Measurements from ENCODE around the gene CCDC13. TPM values are rescaled to one million over a fixed set of nuclear protein-coding genes. Genes with fewer than 3 reads are reported as not detected.

CCDC13 gene
- total RNA-seq, 6 experiments from 2014 or later = 0.17 to 0.47 (median 0.30) TPM; not detected in 2

DNA sequence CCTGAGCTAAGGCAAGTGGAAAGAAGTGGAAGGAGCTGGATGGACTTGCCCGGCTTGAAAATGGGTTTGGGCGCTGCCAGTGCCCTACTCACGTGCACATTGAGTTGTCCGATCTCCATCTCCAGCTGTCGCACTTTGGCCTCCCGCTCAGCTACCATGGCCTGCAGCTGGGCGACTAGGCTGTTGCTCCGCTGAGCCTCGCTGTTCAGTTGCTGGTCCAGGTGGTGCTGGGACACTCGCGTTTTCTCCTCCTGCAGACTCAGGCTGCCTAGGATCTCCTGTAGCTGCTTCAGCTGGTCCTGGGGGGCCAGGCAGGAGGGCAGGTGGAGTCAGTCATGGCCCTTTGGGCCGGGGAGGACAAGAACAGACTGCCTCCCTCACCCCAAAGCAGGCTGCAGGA is 37.4 kb downstream of the CCDC13 start:
- Mint-ChIP-seq H3K27me3 (ENCODE audit: insufficient read depth) (peaks cover 25% of the 10 kb centered on the region), H3K4me1 (ENCODE audit: low read depth) (no peaks in the 10 kb centered on the region), H3K9me3 (no peaks in the 10 kb centered on the region; the same call in 1 of the 2 replicates), H3K36me3 (ENCODE audit: low read depth) (no peaks in the 10 kb centered on the region), H3K27ac (no peak overlapping the region), H3K4me3 (no peak overlapping the region)
- DNase-seq = no peak
- TF ChIP-seq, protein P1, sequence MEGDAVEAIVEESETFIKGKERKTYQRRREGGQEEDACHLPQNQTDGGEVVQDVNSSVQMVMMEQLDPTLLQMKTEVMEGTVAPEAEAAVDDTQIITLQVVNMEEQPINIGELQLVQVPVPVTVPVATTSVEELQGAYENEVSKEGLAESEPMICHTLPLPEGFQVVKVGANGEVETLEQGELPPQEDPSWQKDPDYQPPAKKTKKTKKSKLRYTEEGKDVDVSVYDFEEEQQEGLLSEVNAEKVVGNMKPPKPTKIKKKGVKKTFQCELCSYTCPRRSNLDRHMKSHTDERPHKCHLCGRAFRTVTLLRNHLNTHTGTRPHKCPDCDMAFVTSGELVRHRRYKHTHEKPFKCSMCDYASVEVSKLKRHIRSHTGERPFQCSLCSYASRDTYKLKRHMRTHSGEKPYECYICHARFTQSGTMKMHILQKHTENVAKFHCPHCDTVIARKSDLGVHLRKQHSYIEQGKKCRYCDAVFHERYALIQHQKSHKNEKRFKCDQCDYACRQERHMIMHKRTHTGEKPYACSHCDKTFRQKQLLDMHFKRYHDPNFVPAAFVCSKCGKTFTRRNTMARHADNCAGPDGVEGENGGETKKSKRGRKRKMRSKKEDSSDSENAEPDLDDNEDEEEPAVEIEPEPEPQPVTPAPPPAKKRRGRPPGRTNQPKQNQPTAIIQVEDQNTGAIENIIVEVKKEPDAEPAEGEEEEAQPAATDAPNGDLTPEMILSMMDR (IDR thresholded peaks at IDR 0.05) = no peak

DNA sequence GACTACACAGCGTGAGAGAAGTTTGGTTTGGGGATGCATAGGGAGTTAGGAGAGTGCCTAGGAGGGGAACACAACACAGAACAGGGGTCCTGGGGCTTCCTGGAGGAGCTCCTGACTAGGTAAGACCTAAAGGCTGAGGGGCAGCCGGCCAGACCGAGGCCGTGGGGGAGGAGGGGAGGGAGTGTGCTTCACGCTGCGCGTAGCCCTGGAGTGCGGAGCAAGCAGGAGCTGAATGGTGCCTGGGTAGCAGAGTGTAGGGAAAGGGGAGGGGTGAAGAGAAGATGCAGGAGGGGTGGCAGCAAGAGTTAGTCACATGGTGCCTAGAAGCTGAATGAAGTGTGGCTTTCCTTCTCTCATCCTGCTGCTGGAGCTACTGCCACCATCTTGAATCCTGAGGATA is 38.0 kb downstream of the CCDC13 start:
- no peaks in the 10 kb centered on the region for H3K4me1 Mint-ChIP-seq (ENCODE audit: low read depth)
- no peak overlapping the region for H3K4me3 Mint-ChIP-seq
- peaks cover 22% of the 10 kb centered on the region for H3K27me3 Mint-ChIP-seq (ENCODE audit: insufficient read depth)
- no peak overlapping the region for H3K27ac Mint-ChIP-seq
- TF ChIP-seq, protein P1 (IDR thresholded peaks at IDR 0.05) = no peak
- no peaks in the 10 kb centered on the region for H3K36me3 Mint-ChIP-seq (ENCODE audit: low read depth)
- DNase-seq = no peak
- H3K9me3 Mint-ChIP-seq = no peaks in the 10 kb centered on the region; the same call in 1 of the 2 replicates

DNA sequence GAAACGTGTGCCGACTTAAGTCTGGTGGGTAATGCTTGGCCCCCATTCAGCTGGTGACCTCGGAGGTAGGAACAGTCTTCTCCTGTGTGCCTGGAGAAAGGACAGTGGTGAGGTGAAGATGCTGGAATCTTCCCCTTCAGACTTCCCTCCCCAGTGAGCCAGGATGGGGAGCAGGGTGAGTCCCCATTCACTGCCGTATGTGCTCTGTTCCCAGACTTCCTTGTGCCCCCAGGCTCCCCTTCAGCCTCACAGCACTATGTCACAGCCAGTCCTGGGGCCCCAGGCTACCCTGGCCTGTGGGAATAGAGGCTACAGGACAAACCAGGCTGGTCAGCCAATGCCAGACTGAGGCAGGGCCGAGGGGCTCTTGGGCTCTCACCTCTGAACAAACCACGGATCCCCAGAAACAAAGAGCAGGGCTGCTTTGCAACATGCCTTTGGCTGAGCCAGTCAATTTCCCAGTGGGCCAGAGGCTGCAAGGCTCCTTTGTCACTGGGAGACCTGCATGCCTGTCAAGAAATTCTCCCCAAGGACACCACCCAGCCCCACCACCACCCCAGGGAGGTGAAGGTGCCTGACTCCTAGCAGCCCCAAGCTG is 38.7 kb downstream of the CCDC13 start:
- no peaks in the 10 kb centered on the region; the same call in 1 of the 2 replicates for H3K9me3 Mint-ChIP-seq
- TF ChIP-seq, protein P1 (IDR thresholded peaks at IDR 0.05) = no peak
- H3K36me3 Mint-ChIP-seq (ENCODE audit: low read depth) = no peaks in the 10 kb centered on the region
- no peak for DNase-seq
- H3K4me3 Mint-ChIP-seq = no peak overlapping the region
- H3K27me3 Mint-ChIP-seq (ENCODE audit: insufficient read depth) = peaks cover 22% of the 10 kb centered on the region
- H3K27ac Mint-ChIP-seq = no peak overlapping the region
- H3K4me1 Mint-ChIP-seq (ENCODE audit: low read depth) = no peaks in the 10 kb centered on the region

DNA sequence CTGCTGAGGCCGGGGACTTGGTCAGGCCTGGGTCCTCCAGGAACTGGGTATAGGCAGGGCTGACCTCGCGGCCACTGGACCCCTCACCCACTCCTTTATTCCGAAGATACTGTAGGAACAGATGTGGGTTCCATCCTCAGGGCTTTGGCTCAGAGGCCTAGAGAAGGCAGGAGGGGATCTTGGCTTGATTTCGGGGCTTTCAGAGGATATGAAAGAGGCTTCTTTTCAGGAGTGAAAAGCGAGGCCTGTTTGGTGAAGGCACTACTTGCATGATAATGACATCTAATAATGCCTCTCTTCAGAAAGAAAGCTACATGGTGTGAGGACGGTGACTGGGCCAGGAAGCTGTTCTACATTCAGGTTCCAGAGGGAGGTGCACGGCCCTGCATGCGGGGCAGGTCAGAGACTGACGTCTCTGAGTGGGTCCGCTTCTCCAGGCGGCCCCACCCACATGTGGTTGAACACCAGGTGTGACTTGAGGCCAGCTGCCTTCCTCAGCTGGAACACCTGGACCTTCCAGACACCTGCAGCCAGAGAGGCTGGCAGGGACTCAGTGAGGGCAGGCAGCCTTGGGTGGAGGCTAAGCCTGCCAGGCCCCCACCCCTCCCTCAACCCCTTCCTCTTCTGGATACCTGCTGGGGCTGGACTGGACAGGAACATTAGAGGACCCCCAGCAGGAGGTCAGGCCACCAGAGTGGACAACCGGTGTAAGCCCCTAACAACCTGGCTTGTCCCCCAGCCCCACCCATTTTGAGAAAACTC is 39.4 kb downstream of the CCDC13 start:
- Mint-ChIP-seq H3K9me3 (peaks cover 4% of the 10 kb centered on the region), H3K27me3 (ENCODE audit: insufficient read depth) (peaks cover 26% of the 10 kb centered on the region), H3K4me3 (no peak overlapping the region), H3K4me1 (ENCODE audit: low read depth) (no peaks in the 10 kb centered on the region), H3K36me3 (ENCODE audit: low read depth) (no peaks in the 10 kb centered on the region), H3K27ac (no peak overlapping the region)
- DNase-seq = no peak
- TF ChIP-seq, protein P1 (IDR thresholded peaks at IDR 0.05) = no peak

DNA sequence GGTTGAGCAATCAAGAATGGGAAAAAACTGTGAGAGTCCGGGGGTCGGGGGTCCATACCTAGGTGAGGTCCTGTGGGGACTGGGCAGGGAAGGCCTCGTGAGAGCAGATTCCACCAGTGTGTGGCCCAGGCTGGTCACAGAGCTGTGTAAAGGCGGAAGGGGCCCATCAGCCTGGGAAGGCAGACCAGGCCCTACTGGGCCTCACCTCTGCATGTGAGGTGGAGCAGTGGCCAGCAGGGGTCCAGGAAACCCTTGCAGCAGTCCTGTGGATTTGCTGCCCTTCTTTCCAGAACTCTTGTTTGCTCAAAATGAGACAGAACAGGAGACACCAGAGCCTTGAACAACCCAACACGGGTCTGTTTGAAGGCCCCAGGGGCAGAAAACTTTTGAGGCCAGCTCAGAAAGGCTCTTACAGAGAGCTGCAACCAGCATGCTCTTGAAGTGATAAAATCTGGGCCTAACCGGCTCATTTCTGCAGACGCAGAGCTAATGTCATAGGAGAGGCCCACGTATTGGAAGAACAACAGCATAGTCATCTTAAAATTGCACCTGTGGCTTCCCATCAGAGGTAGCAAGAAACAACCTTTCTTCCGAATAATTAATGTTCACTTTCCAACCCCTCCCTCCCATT is 40.1 kb downstream of the CCDC13 start:
- Mint-ChIP-seq H3K27ac (no peak overlapping the region), H3K27me3 (ENCODE audit: insufficient read depth) (peaks cover 26% of the 10 kb centered on the region), H3K9me3 (peaks cover 4% of the 10 kb centered on the region), H3K4me3 (no peak overlapping the region), H3K4me1 (ENCODE audit: low read depth) (no peaks in the 10 kb centered on the region), H3K36me3 (ENCODE audit: low read depth) (no peaks in the 10 kb centered on the region)
- DNase-seq = no peak
- TF ChIP-seq, protein P1 (IDR thresholded peaks at IDR 0.05) = peak; percentile 56

All from HFFc6 (cell line).